Activated T-cell treated with anti-CD3 and anti-CD28 coated beads, Interleukin-2, amount 50 U/mL, for 24 hours (primary cell): ENCODE data around the gene ABHD12B.
"Not testable (repeated sequence)": the region's sequence is repeated elsewhere in the genome, so short reads cannot be mapped to it uniquely, and the experiment has no call there.

Source experiments
- DNase-seq: peaks from one replicate; pipeline ENCODE4 v3.0.0-alpha.2; 2020
- H3K27ac Mint-ChIP-seq: 2 replicates; pipeline ENCODE4 v1.8.0; 2020; ENCODE audit warnings: mild to moderate bottlenecking, mixed read lengths
- H3K27me3 Mint-ChIP-seq: 2 replicates; pipeline ENCODE4 v1.8.0; 2020; ENCODE audit warnings: mixed read lengths
- H3K36me3 Mint-ChIP-seq: 2 replicates; pipeline ENCODE4 v1.8.0; 2020; ENCODE audit warnings: low read depth, mixed read lengths
- H3K4me1 Mint-ChIP-seq: 2 replicates; pipeline ENCODE4 v1.8.0; 2020; ENCODE audit warnings: low read depth, mixed read lengths
- H3K4me3 Mint-ChIP-seq: 2 replicates; pipeline ENCODE4 v1.8.0; 2020; ENCODE audit warnings: mild to moderate bottlenecking, moderate library complexity, mixed read lengths
- H3K9me3 Mint-ChIP-seq: 2 replicates; pipeline ENCODE4 v1.8.0; 2020; ENCODE audit warnings: mixed read lengths

ABHD12B gene

GRCh38 chr14:50897005-50897404 lies 25.2 kb downstream of the ABHD12B start:
- peaks cover 18% of the 10 kb centered on the region for H3K27me3 Mint-ChIP-seq
- not testable (repeated sequence) for DNase-seq, H3K9me3 Mint-ChIP-seq, H3K36me3 Mint-ChIP-seq, H3K4me1 Mint-ChIP-seq, H3K27ac Mint-ChIP-seq, H3K4me3 Mint-ChIP-seq

DNA sequence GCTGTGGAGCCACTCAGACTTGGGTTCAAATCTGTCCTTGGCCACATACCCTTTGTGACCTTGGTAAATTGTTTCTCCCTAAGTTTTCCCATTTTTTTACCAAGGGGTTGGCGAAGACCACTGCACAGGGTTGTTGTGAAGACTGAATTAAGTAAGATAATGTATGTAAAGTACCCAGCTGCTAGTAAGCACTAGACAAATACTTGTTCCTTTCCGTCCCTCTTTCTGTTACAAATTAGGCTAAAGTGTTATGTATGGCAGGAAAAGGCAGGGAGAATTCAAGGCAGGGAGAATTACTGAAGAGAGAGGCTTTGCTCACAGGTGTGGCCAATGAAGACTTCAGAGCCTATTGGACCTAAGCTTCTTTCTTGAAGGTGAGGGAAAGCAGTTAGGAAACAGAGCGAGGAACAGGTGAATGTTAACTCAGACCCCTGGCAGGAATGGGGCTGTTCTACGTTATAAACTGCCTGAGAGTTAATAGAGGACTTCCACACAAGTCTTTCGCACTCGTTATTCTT lies 25.9 kb downstream of the ABHD12B start:
- H3K4me1 Mint-ChIP-seq: no peaks in the 10 kb centered on the region
- no peak overlapping the region for H3K4me3 Mint-ChIP-seq
- no peaks in the 10 kb centered on the region for H3K9me3 Mint-ChIP-seq
- H3K27me3 Mint-ChIP-seq: peaks cover 18% of the 10 kb centered on the region
- no peak for DNase-seq
- H3K27ac Mint-ChIP-seq: no peak overlapping the region
- H3K36me3 Mint-ChIP-seq: no peaks in the 10 kb centered on the region

DNA sequence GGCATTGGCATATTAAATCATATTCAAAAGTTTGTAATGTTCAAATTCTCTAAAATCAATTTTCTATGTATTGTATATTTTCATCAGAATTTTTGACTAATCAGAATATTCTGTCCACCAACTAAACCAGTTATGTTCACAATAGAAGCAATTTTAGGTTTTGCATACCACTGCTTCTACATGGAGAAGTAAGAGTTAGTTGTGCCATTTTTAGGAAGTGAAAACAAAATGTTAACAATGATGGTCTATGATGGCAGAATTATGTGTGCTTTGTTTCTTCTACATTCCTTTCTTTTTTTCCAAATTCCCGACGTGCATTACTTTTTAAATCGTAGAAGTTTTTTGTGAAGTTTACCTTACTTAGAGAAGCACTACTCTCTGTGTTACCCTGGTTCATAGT lies 29.5 kb downstream of the ABHD12B start:
- Mint-ChIP-seq H3K4me1 (no peaks in the 10 kb centered on the region), H3K27ac (no peak overlapping the region), H3K27me3 (peaks cover 10% of the 10 kb centered on the region), H3K9me3 (no peaks in the 10 kb centered on the region), H3K36me3 (no peaks in the 10 kb centered on the region), H3K4me3 (no peak overlapping the region)
- no peak for DNase-seq

DNA sequence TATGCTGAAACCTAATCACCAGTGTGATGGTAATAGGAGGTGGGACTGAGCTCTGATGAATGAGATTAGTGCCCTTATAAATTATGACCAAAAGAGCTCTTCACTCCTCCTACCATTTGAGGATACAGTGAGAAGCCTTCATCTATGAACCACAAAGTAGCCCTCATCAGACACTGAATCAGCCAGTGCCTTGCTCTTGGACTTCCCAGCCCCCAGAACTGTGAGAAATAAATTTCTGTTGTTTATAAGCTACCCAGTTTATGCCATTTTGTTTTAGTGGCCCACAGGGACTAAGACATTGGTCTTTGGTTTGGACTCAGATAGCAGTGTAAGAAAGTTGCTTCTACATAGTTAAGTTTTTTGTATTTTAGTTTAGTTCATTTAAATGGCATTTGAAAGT lies 32.9 kb downstream of the ABHD12B start:
- Mint-ChIP-seq H3K4me1 (no peaks in the 10 kb centered on the region), H3K4me3 (no peak overlapping the region), H3K36me3 (no peaks in the 10 kb centered on the region), H3K27me3 (peaks cover 8% of the 10 kb centered on the region), H3K9me3 (no peaks in the 10 kb centered on the region), H3K27ac (no peak overlapping the region)
- DNase-seq: no peak

DNA sequence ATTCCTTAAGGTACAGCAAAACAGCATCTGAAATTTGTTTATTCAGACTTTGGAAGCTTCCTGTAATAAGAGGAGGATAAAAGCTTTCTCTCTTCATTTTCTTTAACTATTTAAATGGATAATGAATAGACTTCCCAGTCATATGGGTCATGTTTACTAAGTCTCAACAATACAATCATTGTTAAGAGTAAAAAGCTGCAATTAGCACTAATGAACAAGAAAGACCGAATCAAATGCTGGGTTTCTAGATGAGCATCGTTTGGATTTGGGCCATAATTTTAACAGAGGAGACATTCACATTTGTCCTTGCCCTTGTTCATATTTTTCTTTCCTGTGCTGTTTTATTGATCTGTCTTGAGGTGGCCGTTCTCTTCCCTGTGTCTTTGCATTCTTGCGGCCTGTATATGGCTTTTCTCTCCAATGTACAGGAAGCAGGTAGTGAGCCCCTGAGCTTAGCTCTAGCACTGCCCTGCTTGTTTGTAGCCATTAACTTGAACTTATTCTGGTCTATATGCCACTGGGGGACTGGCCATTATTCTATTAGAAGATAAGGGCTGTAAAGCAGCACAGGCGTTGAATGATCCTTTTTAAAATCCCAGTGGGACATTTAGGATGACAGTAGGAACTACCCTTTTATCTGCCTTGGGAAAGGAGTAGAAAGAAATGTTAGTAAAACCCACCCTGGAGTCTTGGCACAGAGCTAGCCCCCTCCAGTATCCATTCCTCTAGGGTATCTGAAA lies 34.6 kb downstream of the ABHD12B start:
- Mint-ChIP-seq H3K27ac (no peak overlapping the region), H3K36me3 (no peaks in the 10 kb centered on the region), H3K9me3 (no peaks in the 10 kb centered on the region), H3K27me3 (peaks cover 14% of the 10 kb centered on the region), H3K4me1 (no peaks in the 10 kb centered on the region), H3K4me3 (no peak overlapping the region)
- no peak for DNase-seq

DNA sequence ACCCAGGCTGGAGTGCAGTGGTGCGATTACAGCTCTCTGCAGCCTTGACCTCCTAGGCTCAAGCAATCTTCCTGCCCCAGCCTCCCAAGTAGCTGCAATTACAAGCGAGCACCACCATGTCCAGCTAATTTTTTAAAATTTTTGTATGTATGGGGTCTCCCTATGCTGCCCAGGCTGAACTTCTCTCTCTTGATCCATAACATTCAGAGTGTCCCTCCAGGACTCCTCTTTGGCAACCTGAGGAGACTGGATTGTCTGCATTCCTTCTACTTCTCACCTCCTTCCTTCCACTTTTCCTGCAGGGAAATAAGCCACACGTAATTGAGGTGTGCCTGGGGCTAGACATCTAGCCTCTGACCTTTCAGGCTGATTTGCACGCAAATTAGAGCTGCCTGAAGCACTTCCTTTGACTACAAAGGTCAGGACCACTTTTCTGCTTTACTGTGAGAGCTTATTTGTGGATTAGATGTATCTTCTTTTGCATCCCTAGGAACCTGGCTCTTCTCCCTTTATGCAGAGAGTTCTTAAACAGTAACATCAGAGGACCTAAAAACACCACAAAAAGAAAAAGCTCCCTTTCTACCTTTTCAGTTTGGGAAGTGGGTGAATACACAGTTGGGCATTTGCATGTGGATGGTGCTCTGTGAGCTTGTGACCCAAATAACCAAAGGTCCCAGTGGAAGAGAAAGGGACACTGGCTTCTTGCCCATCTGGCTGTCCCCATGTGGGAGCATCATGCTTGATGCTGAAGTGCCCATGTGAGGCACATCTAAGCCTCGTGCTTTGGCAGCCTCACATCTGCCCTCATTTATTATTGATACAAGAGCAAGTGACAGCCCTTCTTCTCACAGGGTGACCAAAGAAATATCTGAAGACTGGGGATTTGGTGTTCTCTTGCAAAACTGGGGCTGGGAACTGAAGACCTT lies 38.9 kb downstream of the ABHD12B start:
- H3K27ac Mint-ChIP-seq: no peak overlapping the region
- H3K36me3 Mint-ChIP-seq: no peaks in the 10 kb centered on the region
- H3K27me3 Mint-ChIP-seq: peaks cover 32% of the 10 kb centered on the region
- H3K4me1 Mint-ChIP-seq: no peaks in the 10 kb centered on the region
- no peak for DNase-seq
- H3K4me3 Mint-ChIP-seq: no peak overlapping the region
- H3K9me3 Mint-ChIP-seq: no peaks in the 10 kb centered on the region

DNA sequence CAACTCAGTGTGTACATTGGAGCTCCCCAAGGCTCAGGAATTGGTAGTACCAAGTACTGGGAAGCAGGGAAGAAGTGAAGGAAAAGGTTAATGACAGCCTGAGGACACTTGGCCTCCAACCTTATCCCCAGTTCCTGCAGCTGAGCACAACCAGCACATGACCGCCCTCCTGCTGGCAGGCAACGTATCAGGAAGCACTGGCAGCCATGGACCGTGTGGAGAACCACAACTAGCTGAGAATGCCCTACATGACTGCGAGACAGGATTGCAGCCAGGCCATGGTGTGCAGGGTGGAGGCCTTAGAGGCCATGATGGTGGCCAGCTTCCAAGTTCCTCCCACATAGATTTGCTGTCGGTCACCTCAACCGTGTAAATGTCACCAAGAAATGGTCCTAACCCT lies 45.6 kb downstream of the ABHD12B start:
- H3K4me1 Mint-ChIP-seq: no peaks in the 10 kb centered on the region
- H3K27me3 Mint-ChIP-seq: peaks cover 19% of the 10 kb centered on the region
- no peaks in the 10 kb centered on the region for H3K9me3 Mint-ChIP-seq
- no peaks in the 10 kb centered on the region for H3K36me3 Mint-ChIP-seq
- H3K27ac Mint-ChIP-seq: no peak overlapping the region
- no peak overlapping the region for H3K4me3 Mint-ChIP-seq
- DNase-seq: no peak

- peaks cover 22% of the 10 kb centered on the region for H3K27me3 Mint-ChIP-seq
These were observed 47.7 kb downstream of the ABHD12B start for GRCh38 chr14:50919524-50919923.

GRCh38 chr14:50920482-50921230 lies 48.8 kb downstream of the ABHD12B start:
- no peak overlapping the region for H3K4me3 Mint-ChIP-seq
- DNase-seq: no peak

More at GRCh38 chr14:50919524-50919923, 47.7 kb downstream of the ABHD12B start:
- H3K36me3 Mint-ChIP-seq, H3K4me1 Mint-ChIP-seq, H3K27ac Mint-ChIP-seq, DNase-seq, H3K4me3 Mint-ChIP-seq, H3K9me3 Mint-ChIP-seq: not testable (repeated sequence)

GRCh38 chr14:50922803-50923202 lies 51.0 kb downstream of the ABHD12B start:
- Mint-ChIP-seq H3K27ac (no peak overlapping the region), H3K4me3 (no peak overlapping the region), H3K9me3 (no peaks in the 10 kb centered on the region), H3K36me3 (no peaks in the 10 kb centered on the region), H3K4me1 (no peaks in the 10 kb centered on the region), H3K27me3 (peaks cover 11% of the 10 kb centered on the region)
- DNase-seq: no peak

More at GRCh38 chr14:50920482-50921230, 48.8 kb downstream of the ABHD12B start:
- Mint-ChIP-seq H3K36me3 (no peaks in the 10 kb centered on the region), H3K27ac (no peak overlapping the region), H3K9me3 (no peaks in the 10 kb centered on the region), H3K27me3 (peaks cover 18% of the 10 kb centered on the region), H3K4me1 (no peaks in the 10 kb centered on the region)

GRCh38 chr14:50924236-50924635 lies 52.4 kb downstream of the ABHD12B start:
- H3K4me3 Mint-ChIP-seq: no peak overlapping the region
- H3K9me3 Mint-ChIP-seq: no peaks in the 10 kb centered on the region
- H3K4me1 Mint-ChIP-seq: no peaks in the 10 kb centered on the region
- peaks cover 9% of the 10 kb centered on the region for H3K27me3 Mint-ChIP-seq
- no peak overlapping the region for H3K27ac Mint-ChIP-seq
- DNase-seq: no peak
- H3K36me3 Mint-ChIP-seq: no peaks in the 10 kb centered on the region

DNA sequence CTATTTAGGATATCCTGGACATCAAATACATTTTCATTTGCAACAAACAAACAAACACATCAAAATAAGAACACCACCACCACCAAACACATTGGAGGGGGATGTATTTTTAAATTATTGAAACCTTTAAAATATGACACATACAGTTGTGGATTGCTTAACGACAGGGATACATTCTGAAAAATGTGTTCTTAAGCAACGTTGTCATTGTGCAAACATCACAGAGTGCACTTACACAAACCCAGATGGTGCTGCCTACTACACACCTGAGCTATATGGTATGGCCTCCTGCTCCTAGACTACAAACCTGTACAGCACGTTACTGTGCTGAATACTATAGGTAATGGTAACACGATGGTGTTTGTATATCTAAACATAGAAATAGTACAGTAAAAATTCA lies 53.0 kb downstream of the ABHD12B start:
- Mint-ChIP-seq H3K27me3 (peaks cover 13% of the 10 kb centered on the region), H3K27ac (no peak overlapping the region), H3K4me1 (no peaks in the 10 kb centered on the region), H3K4me3 (no peak overlapping the region), H3K36me3 (no peaks in the 10 kb centered on the region), H3K9me3 (no peaks in the 10 kb centered on the region)
- no peak for DNase-seq

DNA sequence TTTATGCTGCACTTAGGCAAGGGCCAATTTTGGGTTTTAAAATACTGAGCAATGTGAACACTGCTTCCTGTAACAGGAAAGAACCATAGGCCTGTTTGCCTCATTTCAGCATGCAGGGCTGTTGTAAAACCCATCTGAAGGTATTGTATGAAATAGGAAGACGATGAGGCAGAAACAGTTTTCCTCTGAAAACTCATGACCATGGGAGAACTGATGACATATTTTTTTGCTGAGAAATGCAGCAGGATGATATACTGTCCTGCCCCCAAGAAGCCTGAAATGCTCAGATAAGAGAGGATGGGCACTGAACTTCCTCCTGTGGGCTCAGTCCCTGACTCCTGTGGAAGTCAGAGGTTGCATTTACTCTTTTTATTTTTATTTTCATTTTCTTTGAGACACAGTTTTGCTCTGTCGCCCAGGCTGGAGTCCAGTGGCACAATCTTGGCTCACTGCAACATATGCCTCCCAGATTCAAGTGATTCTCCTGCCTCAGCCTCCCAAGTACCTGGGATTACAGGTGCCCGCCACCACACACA lies 55.1 kb downstream of the ABHD12B start:
- Mint-ChIP-seq H3K36me3 (no peaks in the 10 kb centered on the region), H3K4me3 (no peak overlapping the region), H3K27me3 (peaks cover 16% of the 10 kb centered on the region), H3K4me1 (no peaks in the 10 kb centered on the region), H3K9me3 (no peaks in the 10 kb centered on the region), H3K27ac (no peak overlapping the region)
- no peak for DNase-seq

- no peaks in the 10 kb centered on the region for H3K9me3 Mint-ChIP-seq
- no peak overlapping the region for H3K4me3 Mint-ChIP-seq
- no peaks in the 10 kb centered on the region for H3K4me1 Mint-ChIP-seq
- DNase-seq: no peak
- peaks cover 23% of the 10 kb centered on the region for H3K27me3 Mint-ChIP-seq
- H3K36me3 Mint-ChIP-seq: no peaks in the 10 kb centered on the region
- H3K27ac Mint-ChIP-seq: no peak overlapping the region
These were observed 56.3 kb downstream of the ABHD12B start for GRCh38 chr14:50928002-50928635.
